TTC549 (cell line): ENCODE data around the gene RPS21.

ENCODE experiments used
- FAIRE-seq: peaks from 2 replicates; lab custom pipeline; 2012; peaks lifted over from hg19 to GRCh38; lab: Jason Lieb, UNC

The RPS21 gene

GRCh38 chr20:62354031-62354808, 32.7 kb upstream of the RPS21 start:
- no peak for FAIRE-seq

- no peak for FAIRE-seq
These were observed 32.0 kb upstream of the RPS21 start for GRCh38 chr20:62354811-62355341.

GRCh38 chr20:62355516-62355877, 31.4 kb upstream of the RPS21 start:
- no peak for FAIRE-seq

- FAIRE-seq: no peak
These were observed 30.9 kb upstream of the RPS21 start for GRCh38 chr20:62355878-62356588.

GRCh38 chr20:62356589-62357186, 30.2 kb upstream of the RPS21 start:
- no peak for FAIRE-seq

- no peak for FAIRE-seq
These were observed 29.7 kb upstream of the RPS21 start for GRCh38 chr20:62357187-62357667.

GRCh38 chr20:62357681-62358080, 29.2 kb upstream of the RPS21 start:
- FAIRE-seq: no peak

GRCh38 chr20:62358171-62359042, 28.5 kb upstream of the RPS21 start:
- no peak for FAIRE-seq

GRCh38 chr20:62359043-62359490, 27.8 kb upstream of the RPS21 start:
- FAIRE-seq: no peak

GRCh38 chr20:62359491-62360121, 27.3 kb upstream of the RPS21 start:
- FAIRE-seq: no peak

- FAIRE-seq: no peak
These were observed 25.8 kb upstream of the RPS21 start for GRCh38 chr20:62360854-62361798.

- FAIRE-seq: no peak
These were observed 24.9 kb upstream of the RPS21 start for GRCh38 chr20:62361799-62362589.

- FAIRE-seq: no peak
These were observed 24.3 kb upstream of the RPS21 start for GRCh38 chr20:62362590-62362940.

- no peak for FAIRE-seq
These were observed 23.6 kb upstream of the RPS21 start for GRCh38 chr20:62362991-62363919.

GRCh38 chr20:62363920-62364851, 22.7 kb upstream of the RPS21 start:
- no peak for FAIRE-seq

GRCh38 chr20:62364911-62365736, 21.8 kb upstream of the RPS21 start:
- FAIRE-seq: no peak
